GM18858 (cell line): ENCODE data around the gene OTOS.

Experiments used
- ATAC-seq: cut with Tn5 transposase; IDR thresholded peaks from one replicate; pipeline ENCODE4 v1.9.1; 2021; ENCODE audit not compliant: unreplicated experiment

OTOS gene

GRCh38 chr2:240153418-240153817 is 13.0 kb upstream of the OTOS start:
- ATAC-seq: no peak

- ATAC-seq: no peak
Observed at GRCh38 chr2:240151477-240152031, 11.1 kb upstream of the OTOS start.

- ATAC-seq: no peak
Observed at GRCh38 chr2:240149943-240150784, 9.7 kb upstream of the OTOS start.

- no peak for ATAC-seq
Observed at GRCh38 chr2:240147911-240148587, 7.6 kb upstream of the OTOS start.

- ATAC-seq: no peak
Observed at GRCh38 chr2:240147382-240147781, 6.9 kb upstream of the OTOS start.

GRCh38 chr2:240146627-240147278 is 6.3 kb upstream of the OTOS start:
- no peak for ATAC-seq

GRCh38 chr2:240146141-240146561 is 5.7 kb upstream of the OTOS start:
- ATAC-seq: no peak

GRCh38 chr2:240145461-240145860 is 5.0 kb upstream of the OTOS start:
- no peak for ATAC-seq

GRCh38 chr2:240144649-240145261 is 4.3 kb upstream of the OTOS start:
- no peak for ATAC-seq

GRCh38 chr2:240143801-240144648 is 3.6 kb upstream of the OTOS start:
- ATAC-seq: no peak

GRCh38 chr2:240143276-240143675 is 2.8 kb upstream of the OTOS start:
- ATAC-seq: no peak

GRCh38 chr2:240142859-240143258 is 2.4 kb upstream of the OTOS start:
- ATAC-seq: no peak

- ATAC-seq: no peak
Observed at GRCh38 chr2:240142256-240142775, 1.9 kb upstream of the OTOS start.

GRCh38 chr2:240141736-240142135 is 1.3 kb upstream of the OTOS start:
- ATAC-seq: no peak

GRCh38 chr2:240140920-240141319 is 462 bp upstream of the OTOS start:
- ATAC-seq: no peak

GRCh38 chr2:240139666-240140393 is 628 bp downstream of the OTOS start:
- no peak for ATAC-seq

GRCh38 chr2:240139011-240139441 is 1.4 kb downstream of the OTOS start:
- ATAC-seq: no peak

- no peak for ATAC-seq
Observed at GRCh38 chr2:240138254-240138984, 2.0 kb downstream of the OTOS start.
